Stimulated activated CD8-positive, alpha-beta memory T cell treated with anti-CD3 and anti-CD28 coated beads, Interleukin-7, amount 100 ng/mL, for 4 hours (primary cell): ENCODE results near the gene KIAA1217.
"Not testable (repeated sequence)": the region's sequence is repeated elsewhere in the genome, so short reads cannot be mapped to it uniquely, and the experiment has no call there.

Experiments
- DNase-seq, 2 donors: peaks; one replicate each; pipeline ENCODE4 v3.0.0-alpha.2; 2020; ENCODE audit warnings: low read depth in 2 of 2

Gene KIAA1217

DNA sequence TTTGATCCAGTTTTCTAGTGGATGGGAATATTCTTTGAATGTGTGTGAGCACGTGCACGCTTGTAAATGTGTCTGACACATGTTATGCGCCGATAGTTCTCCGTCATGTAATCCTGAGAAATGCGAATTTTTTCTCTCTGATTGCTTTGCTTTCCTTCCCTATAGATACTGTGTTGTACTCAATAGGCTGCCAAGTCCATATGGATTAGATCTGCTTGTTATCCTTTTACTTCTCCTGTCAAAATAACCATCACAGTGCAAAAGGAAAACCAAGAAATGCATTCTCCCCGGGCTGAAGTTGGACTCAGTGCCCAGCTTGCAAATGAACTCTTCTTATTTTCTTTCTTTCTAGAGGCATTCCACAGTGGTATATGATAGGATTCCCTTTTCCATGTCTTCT is 131.9 kb downstream of the KIAA1217 start:
- no peak for DNase-seq

- DNase-seq: no peak
Observed at GRCh38 chr10:24341371-24341770, 132.4 kb downstream of the KIAA1217 start.

DNA sequence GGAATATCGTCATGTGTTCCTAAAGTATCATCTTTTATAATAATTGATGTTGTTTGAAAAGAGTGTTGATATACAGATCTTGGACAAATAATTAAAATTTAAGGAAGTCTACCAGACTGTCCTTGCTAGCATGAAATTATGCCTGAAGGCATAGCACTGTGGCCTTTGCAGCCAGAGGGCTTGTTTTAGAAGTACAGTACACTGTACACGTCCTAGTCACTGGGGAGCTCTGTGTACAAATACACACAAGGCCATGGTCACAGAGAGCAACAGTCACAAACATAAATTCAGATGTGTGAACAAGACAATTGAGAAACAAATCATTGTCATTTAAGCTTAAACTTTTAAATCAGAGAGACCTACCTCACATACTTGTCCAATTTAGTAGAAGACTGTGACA is 133.0 kb downstream of the KIAA1217 start:
- no peak for DNase-seq

DNA sequence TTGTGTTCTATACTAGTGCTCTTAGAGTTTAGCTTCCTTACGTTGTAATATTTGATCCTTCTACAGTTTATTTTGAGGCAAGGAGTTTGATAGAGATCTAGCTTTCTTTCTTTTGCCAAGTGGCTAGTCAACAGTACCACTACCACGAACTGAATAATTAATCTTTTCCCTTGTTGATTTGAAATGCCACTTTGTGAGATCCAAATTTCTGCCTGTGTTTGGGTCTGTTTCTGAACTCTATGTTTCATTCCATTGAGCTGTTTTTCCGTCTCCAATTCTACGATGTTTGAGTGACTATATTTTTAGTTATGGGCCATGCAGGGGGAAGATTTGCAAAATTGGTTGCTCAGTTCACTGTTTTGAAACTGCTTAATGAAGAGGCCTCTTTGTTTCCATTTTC is 134.7 kb downstream of the KIAA1217 start:
- no peak for DNase-seq

- DNase-seq: no peak
Observed at GRCh38 chr10:24344279-24344678, 135.3 kb downstream of the KIAA1217 start.

DNA sequence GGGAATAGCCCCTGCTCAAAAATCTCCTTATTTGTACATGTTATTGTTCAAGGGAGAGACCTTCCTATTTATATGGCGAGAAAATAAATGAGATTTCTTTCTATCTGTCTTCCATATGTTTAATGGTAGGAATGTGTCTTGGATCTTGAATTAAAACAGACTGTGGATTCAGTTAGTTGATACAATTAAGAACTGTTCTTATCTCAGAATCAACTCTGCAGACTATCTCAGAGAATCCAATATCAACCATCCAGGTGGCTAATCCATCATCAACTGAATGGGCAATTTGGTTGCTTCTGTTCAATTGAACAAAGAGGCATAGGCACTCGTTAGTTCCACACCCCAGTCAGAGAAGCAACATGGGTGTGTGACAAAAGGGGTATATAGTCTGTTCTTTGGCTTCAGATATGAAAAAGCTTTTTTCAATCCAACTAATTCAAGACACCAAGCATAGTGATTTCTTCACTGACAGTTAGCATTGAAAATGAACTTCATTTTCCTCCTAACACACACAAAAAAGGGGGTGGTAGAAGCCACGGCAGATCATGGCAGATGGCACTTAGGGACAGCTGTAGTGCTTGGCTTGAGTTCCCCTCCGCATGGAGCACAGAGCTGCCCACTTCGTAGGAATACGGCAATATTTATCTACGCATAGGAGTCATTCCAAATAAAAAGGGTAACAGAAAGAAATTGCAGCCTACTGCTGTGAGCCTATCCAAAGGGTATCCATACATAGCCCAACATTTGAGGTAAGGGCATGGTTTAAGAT is 135.9 kb downstream of the KIAA1217 start:
- DNase-seq: no peak

GRCh38 chr10:24346877-24347519 is 138.1 kb downstream of the KIAA1217 start:
- DNase-seq: no peak

GRCh38 chr10:24349379-24350001 is 140.6 kb downstream of the KIAA1217 start:
- no peak for DNase-seq

GRCh38 chr10:24350070-24350921 is 141.4 kb downstream of the KIAA1217 start:
- DNase-seq: no peak

GRCh38 chr10:24350922-24351225 is 141.9 kb downstream of the KIAA1217 start:
- DNase-seq: not testable (repeated sequence)

DNA sequence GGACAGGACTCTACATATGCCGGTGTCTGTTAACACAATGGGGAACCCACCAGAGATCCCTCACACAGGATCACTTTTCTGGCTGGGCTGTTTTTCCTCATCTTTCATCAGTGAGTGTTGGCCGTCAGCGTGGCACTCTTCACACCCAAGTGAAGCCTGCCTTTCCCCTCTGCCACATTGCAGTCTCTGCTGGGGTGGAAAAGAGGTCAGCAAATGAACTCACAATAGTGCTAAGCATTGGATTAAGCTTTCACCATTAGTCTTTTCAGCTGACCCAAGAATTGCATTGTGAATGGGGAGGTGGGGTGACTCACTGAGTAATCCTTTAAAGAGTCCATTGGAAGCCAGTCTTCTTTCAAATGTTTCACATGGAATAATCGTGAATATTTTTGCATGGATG is 143.0 kb downstream of the KIAA1217 start:
- DNase-seq: no peak

- DNase-seq: no peak
Observed at GRCh38 chr10:24352399-24352798, 143.5 kb downstream of the KIAA1217 start.

DNA sequence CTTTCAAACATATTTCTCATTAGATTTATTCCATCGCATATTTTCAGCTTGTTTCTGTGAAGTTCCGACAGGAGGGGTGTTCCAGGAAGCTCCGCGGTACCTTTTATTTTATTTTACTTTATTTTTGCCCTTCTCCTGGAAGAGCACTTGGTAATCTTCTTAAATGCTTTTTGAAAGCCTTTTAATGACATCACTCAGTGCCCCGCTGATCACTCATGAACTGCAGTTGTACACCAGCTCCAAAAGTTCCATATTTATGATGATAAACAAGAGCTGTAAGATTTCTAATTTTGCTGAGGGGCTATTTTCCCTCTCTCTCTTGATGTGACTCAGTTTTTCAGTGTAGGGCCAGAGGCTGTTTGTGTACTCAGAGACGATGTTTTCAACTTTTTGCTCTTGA is 144.4 kb downstream of the KIAA1217 start:
- DNase-seq: no peak

- no peak for DNase-seq
Observed at GRCh38 chr10:24355056-24355688, 146.2 kb downstream of the KIAA1217 start.

DNA sequence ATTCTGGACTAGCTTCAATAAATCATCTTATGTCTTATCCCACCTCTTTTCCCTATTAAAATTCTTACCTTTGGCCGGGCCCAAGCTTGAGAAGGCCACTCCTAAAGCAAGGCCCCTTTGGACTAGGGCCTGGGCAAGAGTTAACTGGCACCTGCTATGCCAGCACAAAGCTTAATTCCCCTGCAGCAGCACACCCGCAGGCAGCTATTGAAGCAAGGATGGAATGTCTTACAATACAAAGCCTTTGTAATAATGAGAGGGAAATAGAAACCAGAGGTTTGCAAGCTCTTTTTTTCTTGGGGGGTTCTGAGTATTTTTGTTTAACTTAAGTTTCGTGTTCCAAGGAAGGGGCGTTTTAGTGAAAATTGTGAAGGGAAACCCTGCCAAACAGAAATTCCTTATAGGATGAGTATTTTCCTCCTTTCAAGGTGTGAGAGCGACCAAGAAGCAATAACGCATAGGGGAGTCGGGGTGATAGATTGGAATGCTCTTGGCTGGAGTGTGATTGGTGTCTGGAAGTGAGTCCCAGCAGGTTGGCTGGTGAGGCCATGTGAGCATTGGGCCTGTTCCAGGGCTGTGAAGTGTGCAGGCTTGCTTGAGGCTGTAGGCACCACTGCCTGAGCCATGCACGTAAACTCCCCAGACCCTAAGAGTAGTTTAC is 148.5 kb downstream of the KIAA1217 start:
- no peak for DNase-seq

- no peak for DNase-seq
Observed at GRCh38 chr10:24358022-24358421, 149.1 kb downstream of the KIAA1217 start.

- DNase-seq: no peak
Observed at GRCh38 chr10:24360282-24361127, 151.6 kb downstream of the KIAA1217 start.

DNA sequence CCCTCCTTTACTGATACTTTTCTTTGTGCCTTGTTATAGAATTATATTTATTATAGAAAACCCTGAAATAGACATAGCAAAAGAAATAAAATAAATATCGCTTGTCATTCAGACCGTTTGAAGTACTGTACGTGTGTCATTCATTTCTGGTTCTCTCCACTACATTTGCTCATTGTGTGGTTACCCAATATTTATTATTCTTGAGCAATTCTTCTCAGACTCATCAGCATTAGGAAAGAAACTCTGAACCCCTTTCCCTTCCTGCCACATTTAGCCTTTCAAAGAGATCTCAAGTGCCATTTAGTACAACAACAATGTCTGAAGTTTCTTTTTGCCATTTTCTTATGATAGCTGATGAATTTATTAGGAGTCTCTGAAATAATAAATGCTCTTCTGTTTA is 154.1 kb downstream of the KIAA1217 start:
- no peak for DNase-seq

DNA sequence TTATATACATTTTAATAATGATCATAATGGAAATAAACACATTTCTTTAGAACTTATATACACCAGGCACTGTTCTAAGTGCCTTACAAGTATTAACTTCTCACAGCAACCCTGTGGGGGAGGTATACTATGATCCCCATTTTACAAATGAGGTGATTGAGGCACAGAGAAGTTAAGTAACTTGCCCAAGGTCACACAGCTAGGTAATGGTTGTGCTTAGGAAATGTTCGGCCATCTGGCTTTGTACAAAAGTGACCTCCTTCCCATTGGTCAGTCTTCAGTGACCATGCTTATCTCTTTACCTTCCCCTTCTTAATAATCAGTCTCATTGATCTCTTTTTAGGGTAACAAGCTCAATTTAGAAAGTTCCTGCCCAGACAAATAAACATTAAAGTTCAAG is 158.8 kb downstream of the KIAA1217 start:
- DNase-seq: no peak

- DNase-seq: no peak
Observed at GRCh38 chr10:24370877-24371276, 161.9 kb downstream of the KIAA1217 start.
